SK-MEL-5 (cell line): Measurements from ENCODE around the gene ARSI. TPM values are rescaled to one million over a fixed set of nuclear protein-coding genes. Genes with fewer than 3 reads are reported as not detected.

Experiments used
- DNase-seq: peaks from one replicate; pipeline ENCODE4 v3.0.0-alpha.2; 2016; ENCODE audit warnings: low read depth, low spot score
- in situ Hi-C: cut with HindIII; loops from 2 replicates; pipeline ENCODE4 v1.10.0; 2016; ENCODE audit warnings: low sequenced_read_pairs, high pct_unique_total_duplicates, low pct_unique_long_range_greater_than_20kb
- total RNA-seq: library from RNA; depleted of rRNA; stranded (reverse); fragments of >200 nt; shearing (Covaris generic); gene quantifications from 2 replicates; pipeline ENCODE4 v1.2.3, GENCODE V29; 2014; rRNA removed

ARSI gene
- total RNA-seq, 1 experiment from 2014 or later = not detected

- DNase-seq = no peak
- in situ Hi-C loops = no loop called here
Measured at GRCh38 chr5:150246429-150246828, 56.3 kb downstream of the ARSI start.

Other genes with a start within 250 kb of the ARSI start
- gene CSF1R, start 216.4 kb downstream of the ARSI start, total RNA-seq = 0.53 TPM in 1 of 2 replicates, not detected in the other
- gene PDGFRB, start 147.1 kb downstream of the ARSI start, total RNA-seq = 0.11 and 0.32 TPM in 2 replicates
- gene CDX1, start 136.1 kb downstream of the ARSI start, total RNA-seq = not detected in 2 replicates
- gene SLC6A7, start 112.8 kb downstream of the ARSI start, total RNA-seq = not detected in 2 replicates
- gene CAMK2A, start 13.1 kb downstream of the ARSI start, total RNA-seq = not detected in 2 replicates
- 20.8 and 25.7 TPM in 2 replicates for gene TCOF1, start 54.8 kb upstream of the ARSI start, total RNA-seq
- gene CD74, start 110.0 kb upstream of the ARSI start, total RNA-seq = 46.8 and 48.5 TPM in 2 replicates
- 2,665 and 2,807 TPM in 2 replicates for gene RPS14, start 146.8 kb upstream of the ARSI start, total RNA-seq
- gene NDST1, start 205.2 kb upstream of the ARSI start, total RNA-seq = 9.6 and 10.9 TPM in 2 replicates